HUES6 (cell line): ENCODE results near the gene TNRC18.
"Not testable (repeated sequence)": the region's sequence is repeated elsewhere in the genome, so short reads cannot be mapped to it uniquely, and the experiment has no call there.

ENCODE experiments used
- H3K27ac ChIP-seq: 2 replicates; pipeline ENCODE4 v1.7.0; 2013; ENCODE audit warnings: low read depth, mild to moderate bottlenecking, low read length, inconsistent platforms
- H3K27me3 ChIP-seq: 2 replicates; pipeline ENCODE4 v1.6.1; 2013; ENCODE audit warnings: low read length; ENCODE audit not compliant: control insufficient read depth, insufficient read depth
- H3K36me3 ChIP-seq: 2 replicates; pipeline ENCODE4 v1.6.1; 2013; ENCODE audit warnings: low read length; ENCODE audit not compliant: control insufficient read depth, insufficient read depth
- H3K4me1 ChIP-seq: 2 replicates; pipeline ENCODE4 v1.6.1; 2013; ENCODE audit warnings: low read length; ENCODE audit not compliant: control insufficient read depth, insufficient read depth
- H3K4me3 ChIP-seq: 2 replicates; pipeline ENCODE4 v1.5.1; 2013; ENCODE audit warnings: low read depth, low read length
- H3K9ac ChIP-seq: one replicate; pipeline ENCODE4 v1.6.1; 2013; ENCODE audit warnings: mild to moderate bottlenecking, low read length
- H3K9me3 ChIP-seq: 2 replicates; pipeline ENCODE4 v1.6.1; 2013; ENCODE audit warnings: low read depth, low read length; ENCODE audit not compliant: control insufficient read depth, insufficient read depth

The TNRC18 gene

DNA sequence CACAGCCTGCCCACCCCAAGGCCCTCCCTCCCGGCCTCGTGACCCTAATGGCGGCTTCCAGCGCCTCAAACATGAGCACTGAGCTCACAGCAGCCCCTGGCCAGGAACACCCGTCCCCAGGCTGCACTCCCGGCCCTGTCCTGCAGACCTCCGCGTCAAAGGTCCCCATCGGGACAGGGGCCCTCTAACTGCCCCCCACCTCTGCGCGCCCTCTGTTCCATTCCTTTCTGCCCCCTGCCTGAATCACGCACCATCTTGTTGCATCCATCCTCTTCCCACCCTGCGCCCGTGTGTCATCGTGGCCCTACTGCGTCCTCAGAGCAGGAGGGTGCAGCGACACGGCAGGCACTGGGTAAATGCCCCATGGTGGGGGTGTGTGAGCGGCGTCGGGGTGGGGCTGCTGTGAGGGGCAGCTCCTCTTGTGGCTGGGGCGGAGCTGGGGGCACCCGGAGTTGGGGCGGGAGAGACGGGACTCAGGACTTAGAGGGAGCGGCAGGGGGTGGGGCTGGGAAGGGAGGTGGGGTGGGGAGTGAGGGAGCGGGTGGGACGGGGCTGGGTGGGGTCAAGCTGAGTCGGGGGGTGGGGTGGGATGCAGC lies 127.5 kb downstream of the TNRC18 start:
- Histone ChIP-seq H3K27ac (no peak overlapping the region), H3K27me3 (peaks cover 13% of the 10 kb centered on the region), H3K36me3 (peaks cover 4% of the 10 kb centered on the region), H3K9ac (peak overlapping the region; percentile 27), H3K9me3 (no peaks in the 10 kb centered on the region; the same call in 1 of the 2 replicates), H3K4me1 (peaks cover 10% of the 10 kb centered on the region; the same call in 1 of the 2 replicates), H3K4me3 (peak overlapping the region; percentile 64)

DNA sequence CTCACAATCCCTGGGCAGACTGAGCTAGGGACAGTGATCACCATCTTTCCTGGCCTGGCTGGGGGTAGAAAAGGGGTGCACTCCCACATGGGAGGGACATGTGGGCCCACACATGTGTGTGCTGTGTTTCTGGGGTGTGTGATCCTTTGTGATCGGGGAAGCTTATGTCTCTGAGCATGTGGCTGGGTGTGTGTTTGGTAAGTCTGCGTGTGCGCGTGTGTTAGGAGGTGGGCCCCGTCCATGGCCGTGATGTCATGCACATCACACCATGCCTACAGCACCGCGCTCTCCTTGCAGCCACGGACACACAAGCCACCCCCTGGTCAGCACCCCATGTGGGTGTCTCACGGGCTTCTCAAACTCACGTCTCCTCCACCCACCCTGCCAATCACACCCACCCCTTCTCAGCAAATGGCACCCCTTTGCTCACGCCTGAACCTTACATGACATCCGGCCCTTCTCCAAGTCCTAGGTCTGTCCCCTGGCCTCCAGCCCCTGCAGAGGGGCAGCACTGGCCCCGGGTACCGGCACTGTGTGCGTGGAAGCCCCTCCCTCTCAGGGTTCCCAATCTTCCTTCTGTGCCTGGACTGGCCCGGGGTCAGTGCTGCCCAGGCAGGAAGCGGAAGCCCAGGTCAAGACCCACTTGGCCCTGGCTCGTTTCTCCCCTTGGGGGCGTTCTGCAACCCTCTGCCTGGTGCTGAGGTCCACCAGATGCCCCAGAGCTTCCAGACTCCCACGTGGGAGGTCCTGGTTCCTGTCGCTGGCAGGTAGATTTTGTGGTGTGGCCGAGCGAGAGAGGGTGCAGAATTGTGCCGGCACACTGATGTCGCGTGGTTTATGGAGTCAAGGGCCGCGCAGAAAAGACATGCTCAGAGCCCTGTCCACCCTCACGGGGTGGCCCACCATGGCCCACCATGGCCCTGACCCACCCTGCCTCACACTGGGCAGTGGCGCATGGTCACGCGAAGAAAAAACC lies 128.3 kb downstream of the TNRC18 start:
- no peak overlapping the region for H3K27ac ChIP-seq
- peaks cover 10% of the 10 kb centered on the region; the same call in 1 of the 2 replicates for H3K4me1 ChIP-seq
- H3K36me3 ChIP-seq, result peaks cover 4% of the 10 kb centered on the region
- peak overlapping the region; percentile 27 for H3K9ac ChIP-seq
- H3K9me3 ChIP-seq, result no peaks in the 10 kb centered on the region; the same call in 1 of the 2 replicates
- H3K4me3 ChIP-seq, result peak overlapping the region; percentile 64
- H3K27me3 ChIP-seq, result peaks cover 13% of the 10 kb centered on the region

DNA sequence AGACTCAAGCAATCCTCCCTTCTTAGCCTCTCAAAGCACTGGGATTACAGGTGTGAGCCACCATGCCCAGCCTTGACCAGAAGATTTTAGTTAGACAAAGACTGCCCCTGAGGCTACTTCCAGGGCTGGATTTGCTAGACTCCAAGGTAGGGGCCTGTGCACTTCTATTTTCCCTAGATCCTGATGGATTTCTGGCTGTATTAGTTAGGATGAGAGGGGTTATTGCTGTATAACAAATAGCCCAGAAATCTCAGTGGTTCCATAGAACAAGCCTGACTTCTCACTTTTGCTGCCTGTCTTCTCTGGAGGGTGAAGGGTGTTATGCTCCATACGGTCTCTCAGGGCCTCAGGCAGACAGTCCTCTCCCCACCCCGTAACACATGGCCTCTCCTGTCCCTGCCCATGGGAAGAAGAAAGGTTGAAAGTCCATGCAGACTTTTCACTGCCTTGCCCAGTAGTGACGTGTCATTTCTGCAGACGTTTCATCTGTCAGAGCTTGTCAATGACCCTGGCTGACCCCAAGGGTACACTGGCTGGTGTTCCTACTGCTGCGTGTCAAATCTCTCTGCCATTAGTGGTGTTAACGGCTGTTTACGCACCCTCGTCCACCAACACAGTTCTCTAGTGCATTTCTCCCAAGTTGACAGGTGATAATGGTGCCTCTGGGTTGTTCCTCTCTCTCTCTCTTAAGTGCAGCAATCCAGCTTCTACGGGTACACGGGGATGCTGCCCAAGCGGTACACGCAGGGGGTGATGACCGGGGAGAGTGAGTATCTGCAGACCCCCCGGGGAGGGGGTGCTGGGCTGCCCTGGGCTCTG lies 129.3 kb downstream of the TNRC18 start:
- peaks cover 4% of the 10 kb centered on the region for H3K36me3 ChIP-seq

DNA sequence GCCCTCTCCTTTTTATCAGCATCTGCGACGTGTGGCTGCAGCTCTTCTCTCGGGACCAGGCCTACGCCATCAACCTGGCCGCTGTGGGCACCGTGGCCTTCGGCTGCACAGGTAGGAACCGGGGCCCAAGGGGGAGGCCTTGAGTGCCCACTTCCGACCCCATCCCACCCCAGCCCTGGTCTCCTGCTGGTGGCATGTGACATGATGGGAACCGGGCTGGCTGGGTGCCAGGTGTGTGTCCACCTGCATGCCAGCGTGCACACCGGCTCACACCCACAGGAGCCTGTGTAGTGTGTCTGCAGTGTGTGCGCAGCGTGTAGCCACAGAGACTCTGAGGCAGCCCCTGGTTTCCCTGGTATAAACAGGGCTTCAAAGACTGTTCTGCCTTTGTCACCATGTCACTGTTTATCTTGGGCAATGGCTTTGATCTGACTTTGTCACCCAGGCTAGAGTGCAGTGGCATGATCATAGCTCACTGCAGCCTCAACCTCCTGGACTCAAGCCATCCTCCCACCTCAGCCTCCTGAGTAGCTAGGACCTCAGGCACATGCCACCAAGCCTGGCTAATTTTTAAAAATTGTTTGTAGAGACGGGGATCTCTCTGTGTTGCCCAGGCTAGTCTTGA lies 131.8 kb downstream of the TNRC18 start:
- not testable (repeated sequence) for H3K27ac ChIP-seq, H3K36me3 ChIP-seq, H3K4me3 ChIP-seq, H3K27me3 ChIP-seq, H3K9ac ChIP-seq, H3K4me1 ChIP-seq, H3K9me3 ChIP-seq

More for the DNA sequence above, 129.3 kb downstream of the TNRC18 start:
- no peak overlapping the region for H3K4me3 ChIP-seq
- H3K27ac ChIP-seq, result no peak overlapping the region
- H3K9me3 ChIP-seq, result no peaks in the 10 kb centered on the region; the same call in 1 of the 2 replicates
- no peak overlapping the region for H3K9ac ChIP-seq
- H3K4me1 ChIP-seq, result peaks cover 10% of the 10 kb centered on the region; the same call in 1 of the 2 replicates
- H3K27me3 ChIP-seq, result peaks cover 13% of the 10 kb centered on the region

DNA sequence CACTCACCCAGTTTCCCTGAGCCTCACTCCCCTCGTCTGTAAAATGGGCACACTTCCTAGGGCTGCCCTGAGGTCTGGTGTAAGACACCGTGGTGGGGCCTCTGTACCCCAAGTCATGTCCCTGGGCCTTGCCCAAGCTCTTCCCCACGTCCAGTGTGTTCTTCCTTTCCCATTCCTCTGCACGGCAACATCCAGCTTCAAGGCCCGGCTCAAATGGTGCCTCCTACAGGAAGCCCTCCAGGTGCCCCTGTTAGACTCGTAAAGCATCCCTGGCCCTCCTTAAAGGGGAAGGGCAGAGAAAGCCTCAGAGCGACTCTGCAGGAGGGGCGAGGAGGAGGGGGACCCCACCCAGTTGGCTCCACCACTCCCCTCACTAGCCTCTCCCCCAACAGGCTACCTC lies 132.3 kb downstream of the TNRC18 start:
- no peak overlapping the region for H3K4me3 ChIP-seq
- peaks cover 4% of the 10 kb centered on the region for H3K36me3 ChIP-seq
- H3K27me3 ChIP-seq, result no peaks in the 10 kb centered on the region
- no peak overlapping the region for H3K9ac ChIP-seq
- peaks cover 3% of the 10 kb centered on the region; the same call in 1 of the 2 replicates for H3K4me1 ChIP-seq
- H3K27ac ChIP-seq, result no peak overlapping the region
- H3K9me3 ChIP-seq, result no peaks in the 10 kb centered on the region; the same call in 1 of the 2 replicates

DNA sequence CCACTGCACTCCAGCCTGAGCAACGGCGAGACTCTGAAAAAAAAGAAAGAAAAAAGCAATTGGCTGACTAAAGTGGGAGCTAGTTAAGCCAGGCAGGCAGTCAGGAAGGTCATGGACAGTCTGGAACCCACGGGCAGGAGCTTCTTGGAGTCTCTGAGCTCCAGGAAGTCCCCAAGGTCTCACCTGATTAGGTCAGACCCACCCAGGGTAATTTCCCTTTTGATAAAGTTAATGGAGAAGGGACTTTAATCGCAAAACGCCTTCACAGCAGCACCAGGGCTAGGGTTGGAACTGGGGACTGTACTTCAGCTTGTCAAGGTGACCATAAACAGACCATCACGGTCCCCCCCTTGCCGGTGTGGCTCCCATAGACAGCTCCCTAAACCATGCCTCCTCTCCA lies 134.3 kb downstream of the TNRC18 start:
- Histone ChIP-seq H3K27ac (no peak overlapping the region), H3K9me3 (no peaks in the 10 kb centered on the region), H3K36me3 (peaks cover 2% of the 10 kb centered on the region), H3K27me3 (peaks cover 5% of the 10 kb centered on the region), H3K4me1 (no peaks in the 10 kb centered on the region), H3K4me3 (no peak overlapping the region), H3K9ac (no peak overlapping the region)

DNA sequence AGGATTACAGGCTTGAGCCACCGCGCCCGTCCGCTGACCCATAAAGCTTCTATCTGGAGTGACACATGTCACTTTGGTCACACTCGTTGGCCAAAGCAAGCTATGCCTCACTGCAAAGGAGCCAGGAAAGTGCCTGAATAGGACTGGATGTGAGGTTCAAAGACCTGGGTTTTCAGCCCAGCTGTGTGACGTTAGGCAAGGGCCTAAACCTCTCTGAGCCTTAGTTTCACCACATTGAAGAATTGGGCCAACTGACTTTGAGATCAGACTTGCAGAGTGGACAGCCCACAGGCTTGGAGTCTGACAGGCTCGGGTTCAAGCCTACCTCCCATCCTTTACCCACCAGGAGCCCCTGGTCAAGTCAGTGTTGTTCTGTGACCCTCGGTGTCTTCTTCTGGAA lies 135.1 kb downstream of the TNRC18 start:
- H3K27me3 ChIP-seq, result peaks cover 13% of the 10 kb centered on the region
- not testable (repeated sequence) for H3K9me3 ChIP-seq, H3K36me3 ChIP-seq, H3K4me1 ChIP-seq, H3K27ac ChIP-seq, H3K9ac ChIP-seq, H3K4me3 ChIP-seq

DNA sequence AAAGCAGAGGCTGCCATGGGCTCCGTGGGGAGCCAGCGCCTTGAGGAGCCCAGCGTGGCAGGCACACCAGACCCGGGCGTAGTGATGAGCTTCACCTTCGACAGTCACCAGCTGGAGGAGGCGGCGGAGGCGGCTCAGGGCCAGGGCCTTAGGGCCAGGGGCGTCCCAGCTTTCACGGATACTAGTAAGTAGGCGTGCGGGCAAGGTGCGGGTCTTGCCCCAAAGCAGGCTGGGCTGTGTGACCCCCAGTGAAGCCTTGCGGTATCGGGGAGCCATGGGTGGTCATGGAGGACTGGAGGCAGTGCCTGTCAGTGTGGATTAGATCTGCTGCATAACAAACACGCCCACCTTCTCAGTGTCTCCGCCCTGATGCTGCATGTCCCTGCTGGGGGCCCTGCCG lies 135.8 kb downstream of the TNRC18 start:
- no peak overlapping the region for H3K4me3 ChIP-seq
- H3K4me1 ChIP-seq, result no peaks in the 10 kb centered on the region
- no peaks in the 10 kb centered on the region; the same call in 1 of the 2 replicates for H3K36me3 ChIP-seq
- H3K27me3 ChIP-seq, result peaks cover 14% of the 10 kb centered on the region
- no peaks in the 10 kb centered on the region for H3K9me3 ChIP-seq
- H3K9ac ChIP-seq, result no peak overlapping the region
- no peak overlapping the region for H3K27ac ChIP-seq

DNA sequence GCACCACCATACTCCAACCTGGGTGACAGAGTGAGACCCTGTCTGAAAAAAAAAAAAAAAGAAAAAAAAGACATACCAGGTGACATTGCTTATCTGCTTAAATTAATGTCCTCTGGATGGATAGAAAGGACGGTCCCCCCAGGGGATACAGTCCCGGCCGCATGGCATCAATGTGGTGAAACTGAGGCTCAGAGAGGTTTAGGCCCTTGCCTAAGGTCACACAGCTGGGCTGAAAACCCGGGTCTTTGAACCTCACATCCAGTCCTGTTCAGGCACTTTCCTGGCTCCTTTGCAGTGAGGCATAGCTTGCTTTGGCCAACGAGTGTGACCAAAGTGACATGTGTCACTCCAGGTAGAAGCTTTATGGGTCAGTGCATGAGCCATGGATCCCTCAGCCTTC lies 136.3 kb downstream of the TNRC18 start:
- H3K4me3 ChIP-seq, H3K4me1 ChIP-seq, H3K9me3 ChIP-seq, H3K36me3 ChIP-seq, H3K9ac ChIP-seq, H3K27ac ChIP-seq: not testable (repeated sequence)
- H3K27me3 ChIP-seq, result peaks cover 14% of the 10 kb centered on the region

DNA sequence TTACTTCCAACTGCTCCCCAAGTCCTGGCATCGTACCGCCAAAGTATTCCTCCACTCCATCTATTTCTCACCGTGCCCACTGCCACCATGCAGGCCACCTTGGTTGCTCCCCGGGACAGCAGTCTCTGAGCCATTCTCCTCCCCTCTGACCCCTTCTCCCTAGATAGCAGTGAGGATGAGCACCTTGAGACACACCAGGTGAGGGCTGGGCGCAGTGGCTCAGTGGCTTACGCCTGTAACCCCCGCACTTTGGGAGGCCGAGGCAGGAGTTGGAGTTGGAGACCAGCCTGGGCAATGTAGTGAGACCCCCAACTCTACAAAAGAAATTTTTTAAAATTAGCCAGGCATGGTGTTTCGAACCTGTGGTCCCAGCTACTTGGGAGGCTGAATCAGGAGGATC lies 136.7 kb downstream of the TNRC18 start:
- no peaks in the 10 kb centered on the region; the same call in 1 of the 2 replicates for H3K36me3 ChIP-seq
- peaks cover 14% of the 10 kb centered on the region for H3K27me3 ChIP-seq
- no peaks in the 10 kb centered on the region for H3K4me1 ChIP-seq
- H3K4me3 ChIP-seq, result no peak overlapping the region
- H3K27ac ChIP-seq, result no peak overlapping the region
- H3K9me3 ChIP-seq, result no peaks in the 10 kb centered on the region
- no peak overlapping the region for H3K9ac ChIP-seq
